B cell (primary cell): Measurements from ENCODE around the gene SLC27A5. TPM values are rescaled to one million over a fixed set of nuclear protein-coding genes. Genes with fewer than 3 reads are reported as not detected.

Experiments
- ATAC-seq: fragments of 200-7000 bp; cut with Tn5 transposase; one replicate; pipeline ENCODE4 v1.10.0; 2021; ENCODE audit warnings: low read depth, mild to moderate bottlenecking, moderate number of reproducible peaks, moderate library complexity
- CTCF ChIA-PET: fragments of 350-600 bp; sonication (Branson Sonifier 250); formaldehyde crosslinking; loops from one replicate; lab custom pipeline; 2021; ENCODE audit warnings: antibody characterized with exemption, inconsistent platforms; lab: Charles Lee
- POLR2A ChIA-PET: fragments of 350-600 bp; sonication (Branson Sonifier 250); formaldehyde crosslinking; loops from one replicate; lab custom pipeline; 2021; ENCODE audit warnings: antibody characterized with exemption; lab: Charles Lee
- DNase-seq: peaks from one replicate; pipeline ENCODE4 v3.0.0; 2013
- H2AFZ ChIP-seq: 2 replicates; pipeline ENCODE4 v1.6.1; 2012; ENCODE audit warnings: mild to moderate bottlenecking, low read depth, low read length; ENCODE audit not compliant: insufficient read depth, poor library complexity, severe bottlenecking
- H3K27ac ChIP-seq, 2 donors: 1 replicate in 1 of 2; 2 replicates in 1 of 2; pipeline ENCODE4 v1.5.1; 2012 to 2013; ENCODE audit warnings: low read length in 2 of 2, mild to moderate bottlenecking in 2 of 2, moderate library complexity in 1 of 2
- H3K27me3 ChIP-seq, 4 experiments: fragments of 200-600 bp in 1 of 4; sonication (generic) in 1 of 4; replicated peaks in 1 of 4; 1 replicate in 2 of 4; 2 replicates in 2 of 4; pipeline versions ENCODE4 v1.6.1 to v1.7.0; 2013 to 2016; ENCODE audit warnings: low read length in 3 of 4, mild to moderate bottlenecking in 2 of 4, mixed read lengths in 1 of 4, moderate library complexity in 1 of 4; ENCODE audit not compliant: insufficient read depth in 4 of 4, control insufficient read depth in 3 of 4; ENCODE audit errors: control extremely low read depth in 1 of 4
- H3K36me3 ChIP-seq, 2 experiments: replicated peaks in 1 of 2; 1 replicate in 1 of 2; 2 replicates in 1 of 2; pipeline versions ENCODE4 v1.6.1 to v1.7.1; 2013; ENCODE audit warnings: low read length in 1 of 2; ENCODE audit not compliant: insufficient read depth in 2 of 2, control insufficient read depth in 1 of 2; ENCODE audit errors: control extremely low read depth in 1 of 2, extremely low read depth in 1 of 2
- H3K4me1 ChIP-seq, 2 donors: fragments of 200-600 bp in 1 of 2; sonication (generic) in 1 of 2; 1 replicate in 1 of 2; 2 replicates in 1 of 2; pipeline versions ENCODE4 v1.5.1 to v1.6.1; 2013 to 2017; ENCODE audit warnings: low read length in 2 of 2; ENCODE audit not compliant: control insufficient read depth in 2 of 2, insufficient read depth in 2 of 2
- H3K4me2 ChIP-seq: replicated peaks from 2 replicates; pipeline ENCODE3; 2012; ENCODE audit warnings: mild to moderate bottlenecking, low read depth, low read length; ENCODE audit not compliant: poor library complexity, severe bottlenecking
- H3K4me3 ChIP-seq, 5 experiments: fragments of 200-600 bp in 1 of 5; sonication (generic) in 1 of 5; 1 replicate in 3 of 5; 2 replicates in 2 of 5; pipeline versions ENCODE4 v1.5.1 to v1.7.0; 2011 to 2016; ENCODE audit warnings: low read length in 4 of 5, mild to moderate bottlenecking in 4 of 5, low read depth in 2 of 5, control low read depth in 1 of 5, moderate library complexity in 1 of 5; ENCODE audit not compliant: insufficient read depth in 1 of 5; ENCODE audit errors: control extremely low read depth in 1 of 5, extremely low read depth in 1 of 5
- H3K79me2 ChIP-seq: fragments of 200-600 bp; sonication (generic); one replicate; pipeline ENCODE4 v1.6.0; 2016; ENCODE audit warnings: low read length; ENCODE audit not compliant: control insufficient read depth, insufficient read depth
- H3K9ac ChIP-seq: fragments of 200-600 bp; sonication (generic); 2 replicates; pipeline ENCODE4 v1.6.1; 2017; ENCODE audit warnings: mild to moderate bottlenecking, low read length, moderate library complexity
- H3K9me3 ChIP-seq, 3 donors: one replicate each; pipeline versions ENCODE4 v1.6.1 to v1.7.1; 2013; ENCODE audit warnings: low read length in 2 of 3; ENCODE audit not compliant: control insufficient read depth in 2 of 3, insufficient read depth in 1 of 3; ENCODE audit errors: control extremely low read depth in 1 of 3
- H4K20me1 ChIP-seq: 2 replicates; pipeline ENCODE4 v1.6.0; 2012; ENCODE audit warnings: mild to moderate bottlenecking, low read length; ENCODE audit not compliant: insufficient read depth, control insufficient read depth, poor library complexity, severe bottlenecking
- H3K27ac Mint-ChIP-seq: one replicate; pipeline ENCODE4 v1.8.0; 2021; ENCODE audit warnings: mixed read lengths
- H3K27me3 Mint-ChIP-seq: one replicate; pipeline ENCODE4 v1.8.0; 2021; ENCODE audit warnings: mixed read lengths
- H3K4me1 Mint-ChIP-seq: one replicate; pipeline ENCODE4 v1.8.0; 2021; ENCODE audit warnings: mixed read lengths
- H3K4me3 Mint-ChIP-seq: one replicate; pipeline ENCODE4 v1.8.0; 2021; ENCODE audit warnings: mixed read lengths
- H3K9me3 Mint-ChIP-seq: one replicate; pipeline ENCODE4 v1.8.0; 2022; ENCODE audit warnings: mixed read lengths; ENCODE audit not compliant: insufficient read depth
- CTCF ChIP-seq: fragments of 200-600 bp; IDR thresholded peaks from one replicate; pipeline ENCODE4 v1.8.0; 2022; ENCODE audit warnings: antibody characterized with exemption, mild to moderate bottlenecking
- EZH2 ChIP-seq: IDR thresholded peaks from 2 replicates; pipeline ENCODE4 v1.6.1; 2012; ENCODE audit warnings: borderline replicate concordance, low read depth, mild to moderate bottlenecking, moderate library complexity, low read length; ENCODE audit not compliant: insufficient read depth, poor library complexity, severe bottlenecking
- WGBS: methylation state at CpG from one replicate; pipeline ENCODE4 v1.1.5; 2013; ENCODE audit warnings: missing lambda C conversion rate; ENCODE audit not compliant: insufficient coverage; 5-methylcytosine and 5-hydroxymethylcytosine counted together
- intact Hi-C: fragments of 100-400 bp; cut with micrococcal nuclease; formaldehyde crosslinking; loops from one replicate; pipeline ENCODE4 v1.10.0; 2022
- polyA plus RNA-seq: library from polyadenylated mRNA; depleted of rRNA; stranded (reverse); fragments of >200 nt; gene quantifications from 2 replicates; pipeline ENCODE4 v1.2.3, GENCODE V29; 2012
- total RNA-seq, 2 donors: library from RNA; stranded (reverse); fragments of 120-200 nt in 1 of 2; gene quantifications; 1 replicate in 1 of 2; 2 replicates in 1 of 2; pipeline versions ENCODE4 v1.2.3 to v1.2.4, GENCODE V29; 2013 to 2022

The SLC27A5 gene
- total and polyA plus RNA-seq, 2 donors (not counting 1 experiment from before 2014, with no cell fraction given): 8.9 to 11.8 TPM

GRCh38 chr19:58451358-58452101 lies 60.3 kb downstream of the SLC27A5 start, which contains the start of gene ZNF324B:
ZNF324B (plus strand) TSS chr19:58451622; CDS start chr19:58453702, 2,080 bp downstream.
- TF ChIP-seq CTCF: no peak
- no peak for TF ChIP-seq EZH2
- H3K9ac ChIP-seq: peak within 1 kb of the TSS; percentile 82
- Mint-ChIP-seq H3K4me3 (peak within 1 kb of the TSS; percentile 93), H3K9me3 (peaks cover 5% of the 10 kb centered on the region), H3K4me1 (peaks cover 20% of the 10 kb centered on the region), H3K27ac (peak within 1 kb of the TSS; percentile 85), H3K27me3 (peaks cover 13% of the 10 kb centered on the region)
- H3K4me1 ChIP-seq: peaks cover 5 to 12% of the 10 kb centered on the region in 2 donors
- H3K27me3 ChIP-seq: peaks cover 0 to 24% (median 2%) of the 10 kb centered on the region in 4 experiments
- WGBS: under 1% methylated on average over 70 of the region's 79 CpGs
- no peaks in the 10 kb centered on the region for H4K20me1 ChIP-seq
- peaks cover 0 to 8% of the 10 kb centered on the region in 2 experiments for H3K36me3 ChIP-seq
- intact Hi-C loops: loop anchor here (1.0 to 5.0 kb wide), 10 partner anchors 11 to 146 kb away; partner anchors contain the start of genes ERVK3-1, MZF1, RPS5 and ZNF132
- H3K4me3 ChIP-seq: peak within 1 kb of the TSS; percentile 55 to 81 (median 73)
- H3K27ac ChIP-seq: peak within 1 kb of the TSS in 1 of 2 donors; percentile 66
- CTCF ChIA-PET: interaction anchor here (1.2 kb wide), 1 partner anchor 43 kb away, joined by 5 read pairs; the partner anchor contains the start of gene ZNF584
- peak; percentile 97 for ATAC-seq
- DNase-seq: peak; percentile 97
- peak within 1 kb of the TSS; percentile 92 for H2AFZ ChIP-seq
- H3K9me3 ChIP-seq: peaks cover 3 to 13% (median 6%) of the 10 kb centered on the region in 3 donors
- H3K4me2 ChIP-seq: peak within 1 kb of the TSS; percentile 93
- peaks cover 6% of the 10 kb centered on the region for H3K79me2 ChIP-seq
- POLR2A ChIA-PET: interaction anchor here (0.5 to 1.9 kb wide), 4 partner anchors 12 to 130 kb away, joined by 3 to 10 read pairs (median 8); partner anchors contain the start of genes ZBTB45 and ZNF132
